Left renal pelvis (tissue), 4 donors: ENCODE results near the gene FREY1. TPM values are rescaled to one million over a fixed set of nuclear protein-coding genes. Genes with fewer than 3 reads are reported as not detected.

ENCODE experiments used
- DNase-seq, 4 donors: peaks; one replicate each; pipeline ENCODE4 v3.0.0-alpha.2; 2013; ENCODE audit warnings: low read depth in 4 of 4, low spot score in 3 of 4
- polyA plus RNA-seq, 4 donors: library from polyadenylated mRNA; unstranded; fragments of 120-200 nt; gene quantifications; one replicate each; pipeline ENCODE4 v1.2.1, GENCODE V29; 2013; ENCODE audit not compliant: insufficient read length in 4 of 4

The FREY1 gene
- polyA plus RNA-seq, 4 donors: 0.36 to 0.73 (median 0.37) TPM; not detected in 1

DNA sequence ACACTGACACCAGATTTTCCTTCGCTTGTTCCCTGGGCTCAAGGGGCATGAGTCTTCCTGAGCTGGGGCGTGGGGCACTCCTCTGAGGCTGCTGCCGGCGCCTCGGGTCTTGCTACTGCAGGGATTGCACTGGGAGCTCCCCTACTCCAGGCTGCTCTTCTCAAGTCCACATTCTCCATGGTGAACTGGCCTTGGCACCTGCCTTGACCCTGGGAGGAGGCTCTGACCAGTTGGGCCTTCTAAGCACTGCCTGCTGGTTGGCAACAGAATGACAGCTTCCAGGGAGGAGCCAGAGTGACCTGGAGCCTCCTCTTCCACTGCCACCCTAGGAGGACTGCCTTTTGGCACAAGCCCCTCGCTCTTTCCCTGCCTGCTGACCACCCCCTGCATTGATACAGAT is 9.5 kb downstream of the FREY1 start:
- DNase-seq: no peak

DNA sequence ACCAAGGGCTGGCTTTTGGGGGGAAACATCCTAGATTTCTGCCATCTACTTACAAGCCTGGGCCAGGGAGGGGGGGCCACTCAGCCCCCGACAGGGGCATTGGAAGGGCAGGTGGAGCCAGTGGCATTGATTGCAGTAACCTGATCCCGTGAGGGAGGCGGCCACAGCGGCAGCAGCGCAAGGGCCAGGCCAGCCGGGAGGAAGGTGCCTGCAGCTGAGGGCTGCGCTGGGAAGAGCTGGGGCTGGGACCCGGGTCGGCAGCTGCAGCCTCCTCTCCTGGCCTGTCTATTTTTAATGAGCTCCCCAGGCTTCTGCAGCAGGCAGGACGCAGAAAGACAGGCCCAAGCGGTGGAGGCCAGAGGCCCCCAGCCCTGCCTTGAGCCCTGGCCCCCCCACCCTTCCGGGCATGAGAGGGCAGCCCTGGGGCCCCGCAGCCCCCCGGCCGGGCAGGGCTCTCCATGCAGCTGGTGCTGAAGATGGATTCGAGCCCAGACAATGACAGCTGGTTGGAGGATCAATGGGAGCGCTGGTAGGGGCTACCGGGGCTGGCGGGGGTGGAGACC is 10.6 kb downstream of the FREY1 start:
- DNase-seq: peak in 1 of 4 donors; percentile 70

DNA sequence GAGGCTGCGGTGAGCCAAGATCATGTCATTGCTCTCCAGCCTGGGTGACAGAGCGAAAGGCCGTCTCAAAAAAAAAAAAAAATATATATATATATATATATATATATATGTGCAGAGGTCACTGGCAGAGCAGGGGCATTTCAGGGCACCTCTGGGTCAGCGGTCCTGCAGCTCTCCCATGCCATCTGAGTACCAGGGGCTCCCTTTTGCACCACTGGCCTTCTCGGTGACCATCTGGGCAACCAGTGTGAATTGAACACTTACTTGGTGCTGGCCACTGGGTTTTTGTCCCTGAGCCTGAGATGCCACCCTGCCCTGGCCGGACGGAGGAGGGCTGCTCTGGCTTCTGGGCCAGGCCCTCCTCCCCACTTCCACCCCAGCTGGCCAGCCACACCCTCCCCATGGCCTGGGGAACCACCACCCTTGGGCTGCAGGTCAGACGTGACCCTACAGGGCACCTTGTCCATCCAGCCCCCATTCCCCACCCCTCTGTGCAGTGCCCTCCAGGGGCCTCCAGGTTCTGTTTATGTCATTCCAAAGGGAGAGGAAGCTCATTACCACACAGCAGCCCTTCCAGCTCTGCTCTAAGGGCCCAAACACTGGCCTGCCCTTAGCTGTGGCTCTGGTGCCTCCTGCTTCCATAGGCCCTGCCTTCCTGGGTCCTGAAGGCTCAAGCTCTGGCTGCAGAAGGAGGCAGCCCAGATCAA is 11.4 kb downstream of the FREY1 start:
- no peak for DNase-seq

DNA sequence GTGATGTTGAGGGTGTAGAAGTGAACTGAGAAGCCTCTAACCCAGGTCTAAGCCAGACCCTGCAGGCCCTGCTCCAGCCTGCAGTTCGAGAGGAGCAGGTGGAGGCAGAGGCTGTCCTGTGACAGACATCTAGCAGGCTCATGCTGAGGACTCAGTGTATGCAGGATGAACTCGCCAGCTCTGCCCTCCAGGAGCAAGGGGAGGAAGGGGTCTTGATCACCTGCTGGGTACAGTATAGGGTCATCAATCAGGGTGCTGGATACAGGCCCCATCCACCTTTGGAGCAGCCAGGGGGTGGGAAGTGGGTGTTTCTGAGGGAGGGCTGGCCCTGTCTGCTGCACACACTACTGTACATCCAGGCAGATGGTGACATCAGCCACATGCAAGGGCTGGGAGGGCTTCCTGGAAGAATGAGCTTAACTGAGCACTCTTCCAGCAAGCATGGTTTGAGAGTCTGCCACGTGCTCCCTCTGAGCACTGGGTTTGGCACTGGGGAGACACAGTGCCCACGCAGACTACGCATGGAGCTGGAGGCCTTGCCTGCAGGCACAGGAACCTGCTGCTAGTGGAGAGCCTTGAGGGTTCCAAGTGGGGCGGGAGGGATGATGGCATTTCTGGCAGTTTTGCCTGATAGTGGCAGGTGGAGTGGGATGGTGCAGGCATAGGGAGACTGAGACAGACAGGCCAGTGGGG is 12.4 kb downstream of the FREY1 start:
- DNase-seq: no peak

DNA sequence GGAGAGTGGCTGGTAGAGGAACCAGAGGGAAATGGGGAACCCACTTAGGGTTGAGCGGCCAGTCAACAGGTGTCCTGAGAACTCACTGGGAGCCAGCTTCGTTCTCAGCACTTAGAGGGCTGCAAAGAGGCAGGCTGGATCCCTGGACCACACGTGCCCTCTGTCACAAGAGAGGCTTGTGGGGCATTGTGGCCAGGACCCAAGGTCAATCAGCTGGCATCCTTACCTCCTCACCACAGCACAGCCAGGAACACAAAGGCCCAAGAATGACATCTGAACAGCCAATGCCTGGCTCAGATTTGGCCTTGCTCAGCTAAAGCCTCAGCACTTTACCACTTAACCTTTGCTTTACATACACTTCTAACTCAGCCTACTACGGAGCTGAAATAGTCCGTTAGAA is 14.2 kb downstream of the FREY1 start:
- no peak for DNase-seq

DNA sequence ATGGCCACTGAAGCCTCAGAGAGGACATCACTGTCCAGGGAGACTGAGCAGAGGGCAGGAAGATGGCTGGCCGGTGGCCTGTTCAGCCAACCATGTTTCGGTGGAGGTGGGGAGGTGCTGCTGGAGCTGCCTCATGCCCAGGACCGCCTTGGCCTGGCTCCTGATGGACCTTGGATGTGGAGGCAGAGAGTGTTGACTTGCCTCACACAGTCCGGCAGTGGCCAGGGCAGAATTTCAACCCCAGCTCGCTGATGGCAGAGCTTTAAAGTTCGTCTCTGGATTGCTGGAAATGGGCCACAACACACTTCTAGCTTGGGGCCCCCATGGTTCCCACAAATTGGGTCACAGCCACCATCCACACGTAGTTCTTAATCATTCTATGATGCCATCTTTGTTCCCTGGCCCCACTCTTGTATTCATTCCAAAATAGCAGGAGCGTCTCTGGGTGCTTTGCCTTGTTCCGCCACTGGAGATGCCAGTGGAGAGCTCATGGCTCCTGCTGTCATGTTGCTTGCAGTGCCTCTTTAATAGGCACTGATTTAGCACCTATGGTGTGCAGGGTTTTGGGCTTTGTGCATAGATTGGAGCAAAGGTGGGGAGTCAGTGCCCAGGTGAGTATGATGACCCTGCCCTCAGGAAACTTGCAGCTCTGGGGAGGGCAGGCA is 16.1 kb downstream of the FREY1 start:
- no peak for DNase-seq

DNA sequence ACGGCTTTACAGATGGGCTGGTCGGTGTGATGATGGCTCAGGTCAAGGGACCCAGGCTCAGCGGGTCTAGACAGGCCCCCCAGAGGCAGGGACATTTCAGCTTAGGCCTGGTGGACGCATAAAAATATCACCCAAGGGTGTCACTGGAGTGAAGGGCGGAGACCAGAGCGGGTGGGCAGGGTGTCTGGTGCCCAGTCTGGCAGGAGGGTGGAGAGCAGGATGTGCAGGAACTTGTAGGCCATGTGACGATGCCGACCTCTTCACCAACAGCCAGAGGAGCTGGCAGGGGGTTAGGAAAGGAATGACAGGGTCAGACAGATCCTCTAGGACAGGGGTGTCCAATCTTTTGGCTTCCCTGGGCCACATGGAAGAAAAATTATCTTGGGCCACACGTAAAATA is 17.1 kb downstream of the FREY1 start:
- DNase-seq: no peak

DNA sequence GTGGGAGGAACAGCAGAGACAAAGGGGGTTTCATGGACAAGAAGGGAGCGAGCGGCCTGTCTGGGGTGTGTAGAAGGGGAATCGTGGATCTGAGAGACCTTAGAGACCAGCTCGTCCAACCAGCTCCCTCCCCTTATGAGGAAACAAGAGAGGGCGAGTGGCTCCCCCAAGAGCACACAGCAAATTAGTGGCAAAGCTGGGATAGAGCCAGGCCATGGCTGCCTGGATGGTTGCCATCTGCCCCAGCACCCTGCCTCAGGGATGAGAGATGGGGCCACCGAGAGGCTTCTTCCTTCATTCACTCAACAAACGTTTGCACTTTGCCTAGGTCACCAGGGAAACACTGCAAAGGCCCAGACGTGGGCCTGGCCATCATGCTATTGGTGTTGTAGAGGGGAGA is 17.5 kb downstream of the FREY1 start:
- no peak for DNase-seq

DNA sequence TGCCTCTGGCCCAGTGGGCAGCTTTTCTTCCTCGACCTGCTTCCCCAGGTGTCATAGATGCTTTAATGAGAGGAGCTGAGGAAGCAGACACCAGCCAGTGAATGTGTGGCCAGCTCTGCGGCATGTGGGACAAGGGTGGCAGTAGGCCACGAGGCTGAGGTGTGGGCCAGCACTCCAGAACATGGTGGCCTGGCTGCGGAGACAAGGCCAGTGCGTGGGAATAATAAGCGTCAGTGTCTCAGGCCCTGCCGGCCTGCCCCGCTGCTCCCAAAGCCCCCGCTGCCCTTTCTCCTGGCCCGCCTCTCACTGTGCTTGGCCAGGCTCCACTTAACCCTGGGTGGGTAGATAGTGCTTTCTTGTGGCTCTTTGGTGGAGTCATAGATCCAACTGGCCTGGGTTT is 19.5 kb downstream of the FREY1 start:
- no peak for DNase-seq

DNA sequence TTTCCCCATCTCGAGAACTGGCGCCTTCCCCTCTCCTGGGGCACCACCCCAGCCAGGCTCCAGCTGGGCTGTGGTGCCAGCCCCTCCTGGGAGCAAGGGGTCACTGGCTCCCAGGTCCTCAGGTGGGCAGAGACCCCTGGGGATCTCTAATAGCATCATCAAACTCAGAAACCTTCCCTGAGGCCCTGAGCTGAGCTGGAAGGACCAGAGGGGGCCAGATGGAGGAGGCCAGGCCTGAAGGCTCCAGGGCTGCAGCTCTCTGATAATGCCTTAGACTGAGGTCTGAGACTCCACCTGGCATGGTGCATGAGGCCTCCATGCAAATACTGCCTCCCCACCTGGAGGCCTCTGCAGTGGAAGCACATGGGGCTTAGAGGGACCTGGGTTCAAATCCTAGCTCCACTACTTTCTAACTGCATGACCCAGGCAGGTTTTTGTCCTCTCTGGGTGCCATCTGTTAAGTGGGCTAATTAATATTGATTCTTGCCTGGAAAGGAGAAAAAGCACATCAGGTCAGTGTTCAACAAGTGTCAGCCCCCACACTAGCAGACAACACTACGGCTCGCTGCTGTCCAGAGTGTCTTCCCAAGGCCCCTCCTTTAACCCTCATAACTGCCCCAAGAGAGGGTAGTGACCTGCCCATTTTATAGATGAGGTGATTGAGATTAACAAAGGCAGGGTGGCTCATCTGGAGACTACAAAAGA is 20.1 kb downstream of the FREY1 start:
- DNase-seq: no peak

DNA sequence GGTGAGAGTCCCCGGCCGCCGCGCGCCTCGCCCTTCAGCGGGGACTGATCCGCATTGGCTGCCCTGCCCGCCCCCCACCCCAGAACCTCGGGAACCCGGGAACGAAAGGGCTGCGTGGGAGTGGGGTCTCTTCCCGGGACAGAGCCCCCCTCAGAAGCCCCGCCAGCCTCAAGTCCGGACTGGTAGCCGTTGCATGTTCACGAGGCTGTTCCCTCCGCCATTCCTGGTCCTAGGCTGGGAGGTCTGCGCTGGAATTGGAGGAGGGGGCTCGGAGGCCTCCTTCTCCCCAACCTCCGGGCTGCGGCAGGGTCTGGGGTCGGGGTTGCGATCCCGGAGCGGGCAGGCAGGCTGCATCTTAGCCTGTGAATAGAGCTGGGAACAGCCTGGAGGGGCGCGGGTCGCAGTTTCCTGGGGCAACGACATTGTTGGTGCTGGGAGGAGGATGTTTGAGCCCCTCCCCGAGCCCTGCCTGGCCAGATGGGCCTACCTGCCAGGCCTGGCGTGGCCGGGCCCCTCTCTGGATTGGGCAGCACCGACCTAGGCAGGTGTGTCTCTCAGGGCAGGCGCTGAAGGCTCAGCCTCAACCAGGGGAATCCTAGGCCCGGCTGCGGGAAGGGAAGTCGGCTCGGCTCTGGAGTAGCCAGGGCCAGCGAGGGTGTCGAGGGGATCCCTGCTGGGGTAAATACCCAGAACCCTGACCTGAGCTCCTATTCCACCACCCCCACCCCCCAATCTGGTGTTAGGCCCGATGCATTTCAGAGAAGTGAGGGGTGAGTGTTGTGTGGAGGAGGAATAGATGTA is 20.9 kb downstream of the FREY1 start:
- no peak for DNase-seq

DNA sequence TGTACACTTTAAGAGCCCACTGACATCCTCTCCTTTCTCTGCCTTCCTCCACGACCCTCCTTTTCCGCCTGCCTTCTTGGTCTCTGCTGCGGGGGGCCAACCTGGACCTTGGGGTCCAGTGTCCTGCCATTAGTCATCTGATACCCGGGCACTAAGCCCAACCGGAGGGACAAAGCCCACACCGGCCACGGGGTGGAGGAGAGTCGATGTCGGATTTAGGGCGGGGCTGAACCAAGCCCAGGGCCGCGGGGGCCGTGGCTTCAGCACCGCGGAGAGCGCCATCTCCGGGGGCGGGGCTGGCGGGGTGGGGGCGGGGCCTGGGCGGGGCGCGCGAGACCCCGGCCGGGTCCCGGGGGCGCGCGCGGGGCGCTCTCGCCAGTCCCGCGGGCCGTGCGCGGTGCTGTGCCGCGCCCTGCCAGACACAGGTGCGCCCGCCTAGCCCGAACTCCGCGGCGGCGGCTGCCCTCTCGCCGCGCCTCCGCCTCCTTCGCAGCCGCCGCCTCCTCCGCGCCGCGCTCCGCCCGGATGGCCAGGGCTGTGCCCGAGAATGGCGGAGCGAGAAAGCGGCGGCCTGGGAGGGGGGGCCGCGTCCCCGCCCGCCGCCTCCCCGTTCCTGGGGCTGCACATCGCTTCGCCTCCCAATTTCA is 21.7 kb downstream of the FREY1 start, which contains the start of gene MAPK8IP1:
TSS of gene MAPK8IP1 (plus strand) at position 378 of the 647 bp plus-strand sequence. CDS start at position 548, 170 bp downstream.
- DNase-seq: peak in 1 of 4 donors; percentile 29

DNA sequence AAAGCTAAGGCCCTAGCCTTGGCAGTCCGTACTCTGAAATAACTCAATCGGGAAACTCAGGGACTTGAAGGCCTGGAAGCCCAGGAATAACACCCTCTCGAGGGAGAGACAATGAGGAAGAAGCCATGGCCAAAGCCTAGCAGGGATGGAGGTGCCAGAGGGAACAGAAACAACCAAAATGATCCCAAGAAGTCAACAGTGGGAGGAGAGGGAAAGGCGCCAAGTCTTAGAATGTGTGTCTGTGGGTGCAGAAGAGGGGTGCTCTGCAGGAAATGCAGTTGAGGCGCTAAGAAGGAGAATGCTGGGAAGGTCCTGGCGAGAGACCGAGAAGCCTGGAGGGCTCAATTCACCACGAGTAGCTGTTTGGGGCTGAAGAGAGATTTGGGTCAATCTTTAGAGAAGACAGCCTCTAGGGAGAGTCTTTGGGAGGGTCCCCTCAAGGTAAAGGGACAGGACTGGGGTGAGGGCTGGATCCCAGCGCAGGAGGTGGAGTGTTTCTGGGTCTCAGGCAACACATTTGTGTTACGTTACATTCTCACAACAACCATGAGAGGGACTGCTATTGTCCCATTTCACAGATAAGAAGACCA is 22.4 kb downstream of the FREY1 start:
- DNase-seq: no peak

DNA sequence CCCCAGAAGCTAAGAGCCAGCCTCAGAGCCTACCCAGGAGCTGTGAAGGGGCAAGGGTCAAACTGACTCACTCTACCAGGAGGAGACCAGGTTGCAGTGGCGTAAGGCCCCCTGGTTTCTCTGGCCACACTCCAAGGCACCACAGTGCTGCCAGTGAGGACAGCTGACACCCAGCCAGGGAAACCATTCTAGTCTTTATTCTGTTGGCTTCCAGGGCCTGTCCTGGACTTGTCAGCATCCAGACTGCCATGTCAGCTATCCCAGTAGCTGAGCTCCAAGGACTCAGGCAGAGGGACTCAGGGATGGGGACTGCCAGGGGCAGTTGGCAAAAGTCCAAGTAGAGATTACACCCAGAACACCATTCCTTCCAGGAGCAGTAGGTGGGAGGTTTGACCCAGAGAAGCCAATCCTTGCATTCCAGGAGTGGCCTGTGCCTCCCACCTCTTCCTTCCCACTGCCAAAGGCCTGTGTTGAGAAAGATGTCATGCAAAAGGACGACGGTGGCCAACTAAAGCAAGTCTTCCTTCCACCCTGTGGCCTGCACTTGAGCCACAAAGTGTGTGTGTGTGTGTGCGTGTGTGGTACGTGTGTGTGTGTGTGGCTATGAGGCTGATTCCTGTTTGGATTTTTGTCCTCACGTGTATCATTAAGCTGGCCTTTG is 25.2 kb downstream of the FREY1 start:
- DNase-seq: no peak

DNA sequence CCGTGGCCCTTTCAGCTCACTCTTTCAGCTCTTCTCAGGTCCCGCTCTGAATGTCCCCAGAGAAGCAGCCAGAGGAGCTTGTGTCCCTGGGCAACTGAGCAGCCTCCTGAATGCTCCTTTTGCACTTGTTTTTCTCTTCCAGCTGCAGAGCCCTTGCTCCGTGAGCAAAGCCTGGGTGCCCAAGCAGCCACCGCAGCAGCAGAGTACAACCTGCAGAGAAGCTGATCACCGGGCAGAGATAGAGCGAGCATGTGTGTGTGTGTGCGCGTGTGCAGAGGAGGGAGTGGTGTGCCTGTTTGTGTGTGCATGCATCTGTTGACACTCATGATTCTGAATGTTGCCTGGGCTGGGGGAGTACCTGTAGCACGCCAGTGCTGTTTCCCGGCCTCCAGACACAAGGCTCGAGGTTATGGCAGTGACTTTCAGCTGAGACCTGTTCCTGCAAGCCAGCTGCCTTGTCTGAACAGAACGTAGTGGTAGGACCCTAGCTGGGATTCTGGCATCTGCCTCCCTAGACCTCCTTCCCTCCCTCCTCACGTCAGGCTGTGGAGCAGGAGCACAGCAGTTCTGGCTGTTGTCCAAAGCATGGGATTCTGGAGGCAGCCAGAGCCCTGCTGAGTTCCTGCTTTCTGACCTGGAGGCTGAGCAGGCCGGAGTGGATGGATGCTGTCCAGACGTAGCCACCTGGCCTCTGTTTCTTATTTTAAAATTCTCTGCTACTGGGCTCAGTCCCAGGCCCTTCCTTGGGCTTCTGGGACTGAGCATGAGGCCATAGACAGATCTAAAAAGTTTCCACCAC is 26.1 kb downstream of the FREY1 start:
- no peak for DNase-seq

DNA sequence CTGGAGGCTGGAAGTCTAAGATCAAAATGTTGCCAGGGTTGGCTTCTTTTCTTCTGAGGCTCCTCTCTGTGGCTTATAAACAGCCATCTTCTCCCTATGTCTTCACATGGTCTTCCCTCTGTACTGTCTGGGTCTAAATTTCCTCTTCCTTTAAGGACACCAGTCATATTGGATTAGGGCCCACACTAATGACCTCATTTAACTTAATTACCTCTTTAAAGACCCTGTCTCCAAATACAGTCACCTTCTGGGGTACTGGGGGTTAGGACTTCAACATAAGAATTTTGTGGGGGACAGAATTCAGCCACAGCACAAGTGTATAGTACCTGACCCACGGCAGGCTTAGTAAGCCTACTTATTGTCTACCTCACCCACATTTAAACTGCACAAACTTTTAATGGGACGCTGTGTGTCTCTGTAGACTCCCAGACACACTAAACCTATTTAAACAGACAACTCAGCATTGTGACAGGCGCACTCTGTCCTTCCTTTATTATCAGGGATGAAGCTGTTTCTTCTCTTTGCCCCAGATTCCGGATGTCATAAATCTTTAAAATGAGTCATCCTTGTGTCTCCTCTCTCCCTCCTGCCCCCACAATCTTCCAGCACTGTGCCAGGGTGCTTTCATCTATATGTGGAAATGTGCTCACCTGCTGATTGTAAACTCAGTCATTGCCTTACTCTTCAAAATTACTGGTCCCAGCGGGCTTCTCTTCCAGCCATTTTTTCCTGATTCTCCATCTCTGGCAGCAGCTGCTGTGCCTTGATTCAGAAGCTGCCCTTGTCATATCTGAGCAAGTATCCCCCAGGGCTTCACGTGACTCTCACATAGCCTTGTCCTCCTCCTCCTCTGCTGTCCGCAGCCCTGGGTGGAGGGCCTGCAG is 27.0 kb downstream of the FREY1 start:
- DNase-seq: no peak

DNA sequence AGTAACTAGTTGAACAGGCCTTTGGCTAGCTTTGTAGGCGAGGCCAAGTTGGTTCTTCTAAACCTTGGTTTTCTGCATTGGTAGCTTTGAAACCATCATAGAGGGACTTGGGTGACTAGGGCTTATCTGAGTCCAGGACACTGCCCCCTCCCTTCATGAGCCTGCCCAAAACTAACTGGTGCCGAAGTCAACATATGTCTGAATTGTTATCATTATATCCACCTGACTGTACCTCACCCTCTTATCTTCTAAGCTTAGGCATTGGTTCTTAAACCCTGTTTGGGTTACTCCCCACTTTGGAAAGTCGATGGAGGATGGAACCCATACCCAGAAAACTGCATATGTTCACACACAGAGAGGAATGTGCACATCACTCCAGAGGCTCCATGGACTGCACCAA is 29.2 kb downstream of the FREY1 start:
- no peak for DNase-seq
